SHP77 treated with DMSO at 0.1 percent for 48 hours (cell line): ENCODE data around the gene ALDH5A1.

Source experiments
- DNase-seq: peaks from one replicate; lab custom pipeline; 2025; lab: John Stamatoyannopoulos, UW

The ALDH5A1 gene

GRCh38 chr6:24524805-24525204 is 30.0 kb downstream of the ALDH5A1 start:
- DNase-seq, result no peak

DNA sequence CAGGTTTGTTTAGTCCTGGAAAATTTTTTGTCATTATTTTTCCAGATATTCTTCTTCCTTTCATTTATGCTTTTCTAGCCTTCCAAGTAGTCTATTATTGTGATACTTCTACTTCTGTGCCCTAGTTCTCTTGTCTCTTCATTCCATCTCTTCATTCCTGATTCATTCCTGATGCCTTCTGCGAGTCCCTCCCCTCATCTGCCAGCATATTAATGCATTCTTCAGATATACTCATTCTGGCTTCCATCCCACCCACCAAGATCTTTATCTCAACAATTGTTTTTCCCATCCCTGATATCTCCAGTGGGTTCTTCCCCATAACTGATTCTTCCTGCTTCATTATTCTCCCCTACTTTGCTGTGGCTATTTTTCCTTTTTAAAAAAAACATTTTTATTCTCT is 35.2 kb downstream of the ALDH5A1 start:
- no peak for DNase-seq

GRCh38 chr6:24534329-24534728 is 39.6 kb downstream of the ALDH5A1 start:
- no peak for DNase-seq

DNA sequence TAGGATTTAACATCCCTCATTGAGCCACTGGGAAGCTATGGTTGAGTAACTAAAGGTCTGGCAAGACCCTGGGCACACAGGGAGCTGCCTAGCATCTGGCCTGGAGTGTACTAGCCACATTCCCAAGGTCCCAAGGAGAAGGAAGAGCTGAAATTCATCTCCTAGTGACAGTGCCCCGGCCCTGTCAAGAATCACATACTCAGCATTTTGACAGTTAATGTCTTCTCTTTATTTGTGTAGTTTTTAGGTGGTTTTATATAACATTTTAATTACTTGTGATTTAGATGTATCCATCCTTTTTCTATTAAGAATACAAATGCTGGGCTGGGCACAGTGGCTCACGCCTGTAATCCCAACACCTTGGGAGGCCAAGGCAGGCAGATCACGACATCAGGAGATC is 40.4 kb downstream of the ALDH5A1 start:
- no peak for DNase-seq

- DNase-seq, result no peak
Measured at GRCh38 chr6:24536466-24536865, 41.7 kb downstream of the ALDH5A1 start.

GRCh38 chr6:24537082-24537699 is 42.4 kb downstream of the ALDH5A1 start:
- DNase-seq, result no peak

DNA sequence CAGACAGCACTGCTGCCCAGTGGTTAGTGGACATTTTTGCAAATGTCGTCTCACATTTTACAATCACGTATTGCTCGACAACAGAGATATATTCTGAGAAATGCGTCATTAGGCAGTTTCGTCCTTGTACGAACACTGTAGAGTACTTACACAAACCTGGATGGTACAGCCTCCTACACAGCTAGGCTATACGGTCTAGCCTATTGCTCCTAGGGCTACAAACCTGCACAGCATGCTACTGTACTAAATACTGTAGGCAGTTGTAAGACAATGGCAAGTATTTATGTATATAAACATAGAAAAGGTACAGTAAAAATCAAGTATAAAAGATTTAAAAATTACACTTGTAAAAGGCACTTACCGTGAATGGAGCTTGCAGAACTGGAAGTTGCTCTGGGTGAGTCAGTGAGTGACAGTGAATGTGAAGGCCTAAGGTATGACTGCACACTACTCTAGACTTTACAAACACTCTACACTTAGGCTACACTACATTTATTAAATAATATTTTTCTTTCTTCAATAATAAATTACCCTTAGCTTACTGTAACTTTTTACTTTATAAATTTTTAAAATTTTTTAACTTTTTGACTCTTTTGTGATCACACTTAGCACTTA is 43.1 kb downstream of the ALDH5A1 start:
- DNase-seq, result no peak

DNA sequence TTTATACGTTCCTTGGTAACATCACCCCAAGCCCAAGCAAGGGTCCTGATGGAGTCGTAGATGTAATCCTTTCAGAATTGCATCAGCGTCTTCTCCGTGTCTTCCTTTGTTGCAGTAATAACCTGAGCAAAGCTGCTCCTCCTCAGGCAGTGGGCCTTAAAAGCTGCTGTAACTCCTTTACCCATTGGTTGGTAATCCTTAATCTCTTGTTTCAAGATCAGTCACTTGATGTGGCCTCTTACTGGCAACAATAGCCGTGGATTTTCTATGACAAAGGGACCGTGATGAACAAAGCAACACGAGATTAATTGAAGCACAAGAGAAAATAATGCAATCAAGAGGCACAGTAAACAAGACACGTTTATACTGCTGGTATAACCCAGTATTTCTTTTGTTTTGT is 44.6 kb downstream of the ALDH5A1 start:
- DNase-seq, result no peak

GRCh38 chr6:24540197-24540596 is 45.4 kb downstream of the ALDH5A1 start:
- DNase-seq, result no peak

DNA sequence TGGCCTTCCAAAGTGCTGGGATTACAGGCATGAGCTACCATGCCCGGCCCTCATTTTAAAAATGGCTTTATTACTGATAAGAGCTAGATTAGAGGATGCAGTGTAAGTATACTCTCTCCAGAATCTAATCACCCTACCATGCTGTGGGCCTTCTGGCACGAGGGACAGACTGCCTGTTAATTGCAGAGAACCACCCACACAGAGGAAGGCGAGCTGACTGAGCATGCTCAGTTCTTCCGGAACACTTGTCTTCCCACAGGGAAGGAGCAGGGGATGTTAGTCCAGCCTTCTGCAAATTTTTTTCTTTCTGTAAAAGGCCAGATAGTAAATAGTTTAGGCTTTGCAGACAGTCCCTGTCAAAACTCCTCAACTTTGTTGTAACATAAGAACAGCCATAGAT is 48.9 kb downstream of the ALDH5A1 start:
- DNase-seq, result no peak

- DNase-seq, result no peak
Measured at GRCh38 chr6:24545183-24545582, 50.4 kb downstream of the ALDH5A1 start.

DNA sequence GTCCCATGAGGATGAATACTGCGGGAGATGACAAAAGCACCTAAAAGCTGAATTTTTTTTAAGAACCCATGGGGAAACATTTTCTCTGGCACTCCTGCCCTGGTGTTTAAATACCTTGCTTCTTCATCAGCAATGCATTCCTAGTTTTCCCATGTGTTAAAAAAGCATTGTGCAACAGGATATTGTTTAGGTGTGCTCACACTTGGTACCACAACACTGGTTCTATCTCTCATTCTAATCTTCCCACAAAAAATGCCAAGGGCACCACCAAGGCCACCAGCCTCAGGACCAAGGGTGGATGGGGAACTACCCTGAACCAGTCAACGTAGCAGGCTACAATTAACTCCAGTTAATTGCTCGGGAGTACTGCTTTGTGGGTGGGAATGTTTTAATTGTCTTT is 50.9 kb downstream of the ALDH5A1 start:
- DNase-seq, result no peak

- DNase-seq, result no peak
Measured at GRCh38 chr6:24546439-24546838, 51.7 kb downstream of the ALDH5A1 start.

DNA sequence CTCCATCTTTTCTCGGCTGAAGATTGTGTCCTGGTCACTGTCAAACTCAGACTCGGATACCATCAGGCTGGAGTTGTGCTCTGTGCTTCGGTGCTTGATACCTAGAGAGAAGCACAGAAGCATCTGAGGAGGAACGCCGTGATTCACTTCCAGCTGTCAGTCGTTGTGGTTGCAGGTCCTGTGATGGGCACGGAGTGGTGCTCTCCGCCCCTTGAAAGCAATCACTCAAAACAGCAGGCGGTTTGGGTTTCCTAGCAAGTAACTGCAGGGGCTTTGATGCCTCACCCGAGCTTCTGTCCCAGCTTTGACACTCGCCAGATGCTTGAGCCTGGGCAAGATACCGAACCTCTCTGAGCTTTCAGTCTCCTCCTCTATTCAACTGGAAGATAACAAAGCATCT is 52.5 kb downstream of the ALDH5A1 start:
- no peak for DNase-seq

GRCh38 chr6:24549158-24549557 is 54.4 kb downstream of the ALDH5A1 start:
- DNase-seq, result no peak

GRCh38 chr6:24549674-24550353 is 55.0 kb downstream of the ALDH5A1 start:
- DNase-seq, result no peak

GRCh38 chr6:24551139-24551538 is 56.4 kb downstream of the ALDH5A1 start:
- DNase-seq, result no peak

DNA sequence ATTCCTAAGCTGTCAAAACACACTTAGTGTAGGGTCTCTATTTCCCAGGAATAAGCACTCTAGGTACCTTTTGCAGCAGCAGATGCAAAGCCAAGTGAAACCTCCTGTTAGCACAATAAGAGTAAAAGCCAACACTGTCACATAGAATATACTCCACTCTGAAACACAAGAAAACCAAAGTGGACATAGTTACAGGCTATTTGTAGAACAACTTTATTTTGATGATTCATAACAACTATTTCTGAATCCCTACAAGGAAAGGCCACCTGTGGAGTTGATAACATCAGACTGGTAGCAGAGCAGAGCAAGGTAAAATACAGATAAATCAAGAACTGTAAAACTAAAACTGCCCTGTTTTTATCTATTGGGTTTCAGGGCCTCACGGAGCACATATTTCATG is 59.7 kb downstream of the ALDH5A1 start:
- DNase-seq, result no peak

DNA sequence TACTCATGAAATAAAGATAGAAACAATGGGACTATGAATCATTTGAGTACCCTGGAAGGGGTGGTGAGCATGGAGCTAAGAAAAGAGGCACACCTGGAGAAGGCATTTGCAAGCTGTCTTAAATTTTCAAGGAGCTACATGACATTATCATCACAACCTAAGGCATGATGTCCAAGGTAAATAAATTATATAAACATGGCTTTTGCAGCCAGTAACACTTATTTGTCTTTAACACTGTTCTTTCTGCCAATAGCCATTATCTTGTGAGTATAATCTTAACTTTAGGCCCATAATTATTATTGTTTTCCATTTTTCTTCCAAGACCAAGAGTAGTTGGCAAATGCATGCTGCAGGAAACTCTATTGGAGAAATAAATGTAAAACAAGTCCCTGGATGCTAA is 63.7 kb downstream of the ALDH5A1 start:
- no peak for DNase-seq

DNA sequence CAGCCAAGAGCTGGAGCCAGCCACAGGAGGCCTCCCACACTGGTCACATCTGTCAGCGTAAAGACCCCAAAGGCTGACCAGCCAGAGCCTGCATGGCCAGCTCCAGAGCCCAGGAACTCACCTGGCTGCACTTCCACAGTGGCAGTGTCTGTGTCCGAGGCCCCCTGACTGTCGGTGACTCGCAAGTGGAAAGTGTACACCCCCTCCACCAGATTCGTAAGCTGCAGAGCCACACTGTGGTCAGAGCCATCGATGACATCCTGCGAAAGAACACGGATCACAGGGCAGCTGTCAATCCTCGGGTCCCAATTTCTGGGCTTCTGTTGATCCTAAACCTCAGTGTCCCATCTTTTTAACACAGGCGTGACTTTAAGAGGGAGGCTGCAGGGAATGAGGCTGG is 69.3 kb downstream of the ALDH5A1 start:
- no peak for DNase-seq

DNA sequence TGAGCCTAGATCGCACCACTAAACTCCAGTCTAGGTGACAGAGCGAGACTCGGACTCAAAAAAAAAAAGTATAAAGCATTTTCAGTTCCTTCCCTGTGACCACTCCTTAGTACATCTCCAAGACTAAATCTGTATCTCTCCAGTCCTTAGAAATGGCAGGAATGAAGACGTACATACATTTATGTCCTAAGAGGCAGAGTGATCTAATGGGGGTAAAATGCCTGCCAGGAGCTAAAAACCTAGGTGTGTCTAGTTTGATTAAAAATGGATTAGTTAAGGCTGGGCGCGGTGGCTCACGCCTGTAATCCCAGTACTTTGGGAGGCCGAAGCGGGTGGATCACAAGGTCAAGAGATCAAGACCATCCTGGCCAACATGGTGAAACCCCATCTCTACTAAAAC is 70.4 kb downstream of the ALDH5A1 start:
- DNase-seq, result no peak

DNA sequence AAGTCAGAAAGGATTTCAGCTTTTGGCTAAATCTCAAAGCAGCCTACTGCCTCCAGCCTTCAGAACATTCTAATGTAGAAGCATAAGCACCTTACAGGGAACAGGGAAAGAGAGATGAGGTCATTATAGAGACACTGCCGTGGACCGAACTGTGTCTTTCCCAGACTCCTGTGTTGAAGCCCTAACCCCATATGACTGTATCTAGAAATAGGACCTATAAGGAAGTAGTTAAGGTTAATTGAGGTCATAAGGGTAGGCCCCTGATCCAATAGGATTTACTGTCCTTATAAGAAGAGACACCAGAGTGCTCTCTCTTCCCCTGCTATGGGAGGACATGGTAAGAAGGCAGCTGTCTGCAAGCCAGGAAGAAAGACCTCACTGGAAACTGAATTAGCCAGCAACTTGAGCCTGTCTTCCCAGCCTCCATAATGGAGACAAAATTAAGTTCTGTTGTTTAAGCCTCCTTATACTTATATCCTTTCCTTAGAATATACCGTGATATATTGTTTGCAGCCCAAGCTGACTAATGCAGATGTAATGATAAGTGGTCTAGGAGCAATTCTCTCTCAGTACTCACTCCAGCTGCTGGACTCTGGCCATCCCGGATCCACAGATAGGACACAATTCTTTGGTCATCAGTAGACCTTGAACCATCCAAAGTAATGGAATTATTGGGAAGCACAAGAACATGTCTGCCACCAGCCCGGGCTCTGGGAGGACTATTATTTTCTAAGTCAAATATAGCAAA is 71.4 kb downstream of the ALDH5A1 start:
- DNase-seq, result no peak

DNA sequence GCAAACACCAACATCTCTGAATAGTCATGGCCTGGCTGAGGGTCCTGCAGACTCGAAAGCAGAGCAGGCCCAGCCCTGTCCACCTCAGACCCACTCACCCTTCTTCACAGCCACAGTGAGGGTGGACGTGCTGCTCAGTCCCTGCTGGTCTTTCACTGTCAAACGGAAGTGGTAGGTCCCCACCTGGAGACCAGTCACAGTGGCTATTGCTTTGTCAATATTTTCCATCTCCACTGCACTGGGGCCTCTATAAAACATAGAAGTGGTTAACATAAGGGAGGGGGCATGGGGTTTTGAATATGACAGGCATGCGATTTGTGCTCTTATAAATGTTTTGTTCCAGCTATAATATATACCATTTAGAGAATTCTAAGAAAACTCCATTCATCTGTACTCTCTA is 73.9 kb downstream of the ALDH5A1 start:
- peak; percentile 21 for DNase-seq
